ENCODE results near the gene OTUD4. TPM values are rescaled to one million over a fixed set of nuclear protein-coding genes. Genes with fewer than 3 reads are reported as not detected.

OTUD4 gene
- total and polyA plus RNA-seq, 3 experiments from 2014 or later = 17.4 to 68.1 (median 68.0) TPM

- Histone ChIP-seq H3K4me3 (ENCODE audit: low read length) (no peak overlapping the region), H3K27ac (ENCODE audit: low read depth, low read length) (no peak overlapping the region), H3K27me3 (ENCODE audit: insufficient read depth, low read length, poor library complexity, severe bottlenecking) (no peaks in the 10 kb centered on the region), H3K4me1 (ENCODE audit: insufficient read depth, low read length) (no peaks in the 10 kb centered on the region), H3K9me3 (ENCODE audit: low read length) (no peaks in the 10 kb centered on the region), H3K36me3 (ENCODE audit: insufficient read depth, low read length) (no peaks in the 10 kb centered on the region)
- Mint-ChIP-seq H3K9me3 (peaks cover 0 to 3% (median 0%) of the 10 kb centered on the region in 5 donors), H3K4me3 (no peak overlapping the region), H3K27me3 (peaks cover 3 to 10% of the 10 kb centered on the region in 2 donors), H3K4me1 (no peaks in the 10 kb centered on the region), H3K36me3 (no peaks in the 10 kb centered on the region), H3K27ac (no peak overlapping the region)
- CTCF ChIA-PET = interaction anchor here (0.6 kb wide), 1 partner anchor 29 kb away, joined by 3 read pairs; no protein-coding TSS in a partner anchor
- POLR2A ChIA-PET = no interaction called here
- no peak for DNase-seq
Measured at GRCh38 chr4:145213245-145213644, 32.9 kb upstream of the OTUD4 start.

- Mint-ChIP-seq H3K4me1 (no peaks in the 10 kb centered on the region), H3K4me3 (no peak overlapping the region), H3K27ac (no peak overlapping the region), H3K9me3 (no peaks in the 10 kb centered on the region), H3K36me3 (no peaks in the 10 kb centered on the region), H3K27me3 (peaks cover 0 to 6% of the 10 kb centered on the region in 2 donors)
- Histone ChIP-seq H3K27me3 (ENCODE audit: insufficient read depth, low read length, poor library complexity, severe bottlenecking) (no peaks in the 10 kb centered on the region), H3K36me3 (ENCODE audit: insufficient read depth, low read length) (no peaks in the 10 kb centered on the region), H3K4me3 (ENCODE audit: low read length) (no peak overlapping the region), H3K9me3 (ENCODE audit: low read length) (no peaks in the 10 kb centered on the region), H3K4me1 (ENCODE audit: insufficient read depth, low read length) (no peaks in the 10 kb centered on the region), H3K27ac (ENCODE audit: low read depth, low read length) (no peak overlapping the region)
- no peak for DNase-seq
- ChIA-PET POLR2A (no interaction called here), CTCF (no interaction called here)
Measured at GRCh38 chr4:145207934-145208333, 27.5 kb upstream of the OTUD4 start.

- Mint-ChIP-seq H3K27ac (no peak overlapping the region), H3K4me1 (no peaks in the 10 kb centered on the region), H3K4me3 (no peak overlapping the region), H3K9me3 (no peaks in the 10 kb centered on the region), H3K36me3 (no peaks in the 10 kb centered on the region), H3K27me3 (peaks cover 0 to 25% of the 10 kb centered on the region in 2 donors)
- Histone ChIP-seq H3K4me1 (ENCODE audit: insufficient read depth, low read length) (no peaks in the 10 kb centered on the region), H3K36me3 (ENCODE audit: insufficient read depth, low read length) (no peaks in the 10 kb centered on the region), H3K4me3 (ENCODE audit: low read length) (no peak overlapping the region), H3K27me3 (ENCODE audit: insufficient read depth, low read length, poor library complexity, severe bottlenecking) (no peaks in the 10 kb centered on the region), H3K9me3 (ENCODE audit: low read length) (no peaks in the 10 kb centered on the region), H3K27ac (ENCODE audit: low read depth, low read length) (no peak overlapping the region)
- no peak for DNase-seq
- ChIA-PET CTCF (no interaction called here), POLR2A (no interaction called here)
Measured at GRCh38 chr4:145203410-145203809, 23.0 kb upstream of the OTUD4 start.

- Histone ChIP-seq H3K9me3 (ENCODE audit: low read length) (no peaks in the 10 kb centered on the region), H3K27me3 (ENCODE audit: insufficient read depth, low read length, poor library complexity, severe bottlenecking) (no peaks in the 10 kb centered on the region), H3K4me1 (ENCODE audit: insufficient read depth, low read length) (no peaks in the 10 kb centered on the region), H3K36me3 (ENCODE audit: insufficient read depth, low read length) (no peaks in the 10 kb centered on the region), H3K27ac (ENCODE audit: low read depth, low read length) (no peak overlapping the region), H3K4me3 (ENCODE audit: low read length) (no peak overlapping the region)
- ChIA-PET POLR2A (no interaction called here), CTCF (no interaction called here)
- no peak overlapping the region for H3K27ac Mint-ChIP-seq
- H3K9me3 Mint-ChIP-seq = no peaks in the 10 kb centered on the region
- H3K36me3 Mint-ChIP-seq = no peaks in the 10 kb centered on the region
- DNase-seq = no peak
- H3K4me1 Mint-ChIP-seq = no peaks in the 10 kb centered on the region
- H3K27me3 Mint-ChIP-seq = peaks cover 11 to 34% of the 10 kb centered on the region in 2 donors
- no peak overlapping the region for H3K4me3 Mint-ChIP-seq
Measured at GRCh38 chr4:145200366-145200765, 20.0 kb upstream of the OTUD4 start.

- no peak overlapping the region for H3K4me3 ChIP-seq (ENCODE audit: low read length)
- H3K27me3 Mint-ChIP-seq = peaks cover 12 to 37% of the 10 kb centered on the region in 2 donors
- H3K4me1 ChIP-seq (ENCODE audit: insufficient read depth, low read length) = no peaks in the 10 kb centered on the region
- CTCF ChIA-PET = no interaction called here
- H3K36me3 Mint-ChIP-seq = no peaks in the 10 kb centered on the region
- no peaks in the 10 kb centered on the region for H3K36me3 ChIP-seq (ENCODE audit: insufficient read depth, low read length)
- no peaks in the 10 kb centered on the region for H3K9me3 ChIP-seq (ENCODE audit: low read length)
- no peak for DNase-seq
- no peaks in the 10 kb centered on the region for H3K27me3 ChIP-seq (ENCODE audit: insufficient read depth, low read length, poor library complexity, severe bottlenecking)
- no peak overlapping the region for H3K27ac Mint-ChIP-seq
- POLR2A ChIA-PET = no interaction called here
- no peaks in the 10 kb centered on the region for H3K9me3 Mint-ChIP-seq
- no peak overlapping the region for H3K4me3 Mint-ChIP-seq
- no peaks in the 10 kb centered on the region for H3K4me1 Mint-ChIP-seq
- no peak overlapping the region for H3K27ac ChIP-seq (ENCODE audit: low read depth, low read length)
Measured at GRCh38 chr4:145199051-145199716, 18.8 kb upstream of the OTUD4 start.

GRCh38 chr4:145196747-145197146, 16.4 kb upstream of the OTUD4 start:
- ChIA-PET POLR2A (no interaction called here), CTCF (no interaction called here)
- H3K4me3 ChIP-seq (ENCODE audit: low read length) = no peak overlapping the region
- Mint-ChIP-seq H3K27me3 (peaks cover 15 to 39% of the 10 kb centered on the region in 2 donors), H3K9me3 (no peaks in the 10 kb centered on the region), H3K27ac (no peak overlapping the region), H3K4me1 (no peaks in the 10 kb centered on the region), H3K36me3 (no peaks in the 10 kb centered on the region), H3K4me3 (no peak overlapping the region)
- DNase-seq = no peak
- no peaks in the 10 kb centered on the region for H3K36me3 ChIP-seq (ENCODE audit: insufficient read depth, low read length)
- H3K9me3 ChIP-seq (ENCODE audit: low read length) = no peaks in the 10 kb centered on the region
- H3K27ac ChIP-seq (ENCODE audit: low read depth, low read length) = no peak overlapping the region
- no peaks in the 10 kb centered on the region for H3K4me1 ChIP-seq (ENCODE audit: insufficient read depth, low read length)
- H3K27me3 ChIP-seq (ENCODE audit: insufficient read depth, low read length, poor library complexity, severe bottlenecking) = no peaks in the 10 kb centered on the region

GRCh38 chr4:145195167-145195952, 15.0 kb upstream of the OTUD4 start:
- Mint-ChIP-seq H3K27me3 (peaks cover 15 to 37% of the 10 kb centered on the region in 2 donors), H3K4me3 (no peak overlapping the region), H3K36me3 (no peaks in the 10 kb centered on the region), H3K27ac (no peak overlapping the region), H3K9me3 (no peaks in the 10 kb centered on the region), H3K4me1 (no peaks in the 10 kb centered on the region)
- CTCF ChIA-PET = no interaction called here
- DNase-seq = no peak
- POLR2A ChIA-PET = no interaction called here
- no peaks in the 10 kb centered on the region for H3K4me1 ChIP-seq (ENCODE audit: insufficient read depth, low read length)
- no peak overlapping the region for H3K4me3 ChIP-seq (ENCODE audit: low read length)
- H3K27me3 ChIP-seq (ENCODE audit: insufficient read depth, low read length, poor library complexity, severe bottlenecking) = no peaks in the 10 kb centered on the region
- no peaks in the 10 kb centered on the region for H3K9me3 ChIP-seq (ENCODE audit: low read length)
- H3K36me3 ChIP-seq (ENCODE audit: insufficient read depth, low read length) = no peaks in the 10 kb centered on the region
- H3K27ac ChIP-seq (ENCODE audit: low read depth, low read length) = no peak overlapping the region

GRCh38 chr4:145189981-145190380, 9.6 kb upstream of the OTUD4 start:
- H3K27ac ChIP-seq (ENCODE audit: low read depth, low read length) = no peak overlapping the region
- no peak overlapping the region for H3K27ac Mint-ChIP-seq

More at GRCh38 chr4:145189981-145190380, 9.6 kb upstream of the OTUD4 start:
- Mint-ChIP-seq H3K36me3 (no peaks in the 10 kb centered on the region), H3K4me3 (no peak overlapping the region), H3K27me3 (peaks cover 2 to 5% of the 10 kb centered on the region in 2 donors), H3K4me1 (no peaks in the 10 kb centered on the region), H3K9me3 (no peaks in the 10 kb centered on the region)
- Histone ChIP-seq H3K4me3 (ENCODE audit: low read length) (no peak overlapping the region), H3K9me3 (ENCODE audit: low read length) (no peaks in the 10 kb centered on the region), H3K4me1 (ENCODE audit: insufficient read depth, low read length) (no peaks in the 10 kb centered on the region), H3K27me3 (ENCODE audit: insufficient read depth, low read length, poor library complexity, severe bottlenecking) (no peaks in the 10 kb centered on the region), H3K36me3 (ENCODE audit: insufficient read depth, low read length) (no peaks in the 10 kb centered on the region)
- ChIA-PET POLR2A (no interaction called here), CTCF (no interaction called here)
- no peak for DNase-seq
